ENCODE data around the gene FLT4. TPM values are rescaled to one million over a fixed set of nuclear protein-coding genes. Genes with fewer than 3 reads are reported as not detected.

Gene FLT4
- polyA plus RNA-seq, 1 donor from 2014 or later = 0.04 TPM

- Histone ChIP-seq H3F3A (ENCODE audit: insufficient read depth, low read length, poor library complexity, severe bottlenecking) (no peaks in the 10 kb centered on the region), H3K79me2 (replicated peaks; ENCODE audit: insufficient read depth, low read length) (no peaks in the 10 kb centered on the region), H3K9ac (ENCODE audit: low read length) (no peak overlapping the region), H3K9me3 (ENCODE audit: low read length) (no peaks in the 10 kb centered on the region), H4K20me1 (ENCODE audit: insufficient read depth) (no peaks in the 10 kb centered on the region), H3K36me3 (ENCODE audit: insufficient read depth, low read length) (no peaks in the 10 kb centered on the region), H3K4me3 (ENCODE audit: low read length) (no peak overlapping the region), H3K27ac (ENCODE audit: low read length) (no peak overlapping the region), H3K4me2 (ENCODE audit: low read length) (no peak overlapping the region), H3K9me2 (ENCODE audit: insufficient read depth, low read length) (no peaks in the 10 kb centered on the region), H3K27me3 (ENCODE audit: insufficient read depth, low read depth, low read length) (peaks cover 44% of the 10 kb centered on the region), H2AFZ (ENCODE audit: low read depth, low read length) (no peak overlapping the region)
- TF ChIP-seq TAF1 (IDR thresholded peaks at IDR 0.05; ENCODE audit: low read depth) = no peak
- TF ChIP-seq EP300 (conservative IDR thresholded peaks at IDR 0.05; ENCODE audit: poor library complexity, severe bottlenecking) = no peak
- no peak for TF ChIP-seq EZH2 (IDR thresholded peaks at IDR 0.05; ENCODE audit: borderline replicate concordance, insufficient read depth, low read length, poor library complexity, severe bottlenecking)
- no peak for TF ChIP-seq SMC3 (conservative IDR thresholded peaks at IDR 0.05; ENCODE audit: poor library complexity)
- TF ChIP-seq POLR2AphosphoS5 (IDR thresholded peaks at IDR 0.05) = no peak
- no peak for TF ChIP-seq MXI1 (conservative IDR thresholded peaks at IDR 0.05; ENCODE audit: poor library complexity, severe bottlenecking)
- no peak for TF ChIP-seq REST (IDR thresholded peaks at IDR 0.05; ENCODE audit: borderline replicate concordance)
- TF ChIP-seq RAD21 (conservative IDR thresholded peaks at IDR 0.05) = no peak
- no peak for TF ChIP-seq CTCF (IDR thresholded peaks at IDR 0.05; ENCODE audit: poor library complexity, severe bottlenecking)
These were observed 3.0 kb downstream of the FLT4 start for GRCh38 chr5:180646289-180646962.

DNA sequence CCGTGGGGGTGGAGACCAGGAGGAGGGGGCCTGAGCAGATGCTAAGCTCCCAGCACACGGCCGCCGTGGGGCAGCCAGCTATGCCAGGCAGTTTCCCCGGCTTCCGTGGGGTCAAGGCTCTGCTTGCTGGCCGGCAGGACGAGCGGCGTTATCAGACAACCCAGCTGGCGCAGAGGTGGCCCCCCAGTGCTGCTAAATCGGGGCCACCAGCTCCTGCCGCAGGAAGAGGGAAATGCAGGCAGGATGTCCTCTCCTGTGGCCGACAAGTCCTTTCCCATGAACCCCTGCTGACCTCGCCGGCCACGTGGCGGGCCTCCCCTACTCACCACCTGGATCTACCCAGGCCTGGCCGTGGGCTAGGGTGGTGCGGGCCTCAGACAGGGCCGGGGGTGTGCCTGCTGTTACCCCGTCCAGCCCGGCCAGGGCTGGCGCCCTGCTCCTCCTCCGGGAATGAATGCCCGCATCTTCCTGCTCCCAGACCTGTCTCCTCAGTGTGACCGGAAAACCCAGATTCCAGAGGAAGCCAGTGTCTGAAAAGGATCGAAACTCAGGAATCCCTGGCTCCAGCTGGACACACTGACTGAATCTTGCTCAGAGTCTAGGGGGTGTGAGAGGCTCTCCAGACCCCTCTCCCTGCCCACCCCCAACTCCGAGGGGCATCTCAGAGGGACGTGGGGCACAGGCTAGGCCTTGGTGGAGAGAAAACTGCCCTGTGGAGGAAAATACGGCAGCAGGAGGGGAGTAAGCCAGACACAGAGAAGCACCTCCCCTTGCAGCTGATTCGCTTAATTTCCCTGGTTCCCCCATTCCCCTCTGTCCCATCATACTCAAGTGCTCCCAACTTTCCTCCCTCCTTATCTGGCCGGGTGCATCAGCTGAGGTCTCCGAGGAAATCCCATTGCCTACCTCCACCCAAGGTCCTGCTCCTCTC is 3.9 kb downstream of the FLT4 start:
- TF ChIP-seq MXI1 (conservative IDR thresholded peaks at IDR 0.05; ENCODE audit: poor library complexity, severe bottlenecking) = no peak
- TF ChIP-seq EP300 (conservative IDR thresholded peaks at IDR 0.05; ENCODE audit: poor library complexity, severe bottlenecking) = no peak
- TF ChIP-seq POLR2AphosphoS5 (IDR thresholded peaks at IDR 0.05) = no peak
- no peaks in the 10 kb centered on the region for H3K79me2 ChIP-seq (replicated peaks; ENCODE audit: insufficient read depth, low read length)
- no peaks in the 10 kb centered on the region for H3F3A ChIP-seq (ENCODE audit: insufficient read depth, low read length, poor library complexity, severe bottlenecking)
- no peaks in the 10 kb centered on the region for H3K9me2 ChIP-seq (ENCODE audit: insufficient read depth, low read length)
- H3K27ac ChIP-seq (ENCODE audit: low read length) = no peak overlapping the region
- H3K27me3 ChIP-seq (ENCODE audit: insufficient read depth, low read depth, low read length) = peaks cover 35% of the 10 kb centered on the region
- H3K4me3 ChIP-seq (ENCODE audit: low read length) = no peak overlapping the region
- H3K36me3 ChIP-seq (ENCODE audit: insufficient read depth, low read length) = no peaks in the 10 kb centered on the region
- H2AFZ ChIP-seq (ENCODE audit: low read depth, low read length) = no peak overlapping the region
- H3K9me3 ChIP-seq (ENCODE audit: low read length) = no peaks in the 10 kb centered on the region
- H3K9ac ChIP-seq (ENCODE audit: low read length) = no peak overlapping the region
- no peaks in the 10 kb centered on the region for H4K20me1 ChIP-seq (ENCODE audit: insufficient read depth)
- H3K4me2 ChIP-seq (ENCODE audit: low read length) = no peak overlapping the region
